ENCODE data around the gene MAP2K5. TPM values are rescaled to one million over a fixed set of nuclear protein-coding genes. Genes with fewer than 3 reads are reported as not detected.

Gene MAP2K5
- total RNA-seq, 2 experiments from 2014 or later, result 22.2 to 27.9 TPM

DNA sequence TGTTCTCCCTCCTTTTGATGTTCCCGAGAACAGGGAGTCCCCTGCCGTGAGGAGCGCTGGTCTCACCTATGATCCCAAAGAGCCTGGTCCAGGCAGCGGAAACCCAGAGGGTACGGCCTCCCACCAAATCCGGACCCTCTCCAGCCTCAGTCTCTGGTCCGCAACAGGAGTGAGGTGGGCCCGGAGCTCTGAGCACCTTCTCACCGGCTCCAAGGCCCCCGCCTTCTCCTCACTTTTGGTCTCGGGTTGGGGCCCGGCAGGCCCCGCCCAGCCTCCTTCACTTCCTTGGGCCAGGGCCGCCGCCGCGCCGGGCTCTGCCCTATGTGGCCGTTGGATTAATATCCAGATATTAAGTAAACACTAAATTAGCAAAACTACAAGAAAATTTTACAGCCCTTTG, 277.1 kb downstream of the MAP2K5 start:
- peaks cover 0 to 53% of the 10 kb centered on the region in 2 experiments for H3K9me3 ChIP-seq (ENCODE audit: control insufficient read depth in 1 of 2, insufficient read depth in 1 of 2, low read length in 2 of 2)
- no peaks in the 10 kb centered on the region for H3K36me3 ChIP-seq (ENCODE audit: insufficient read depth, low read length)
- Mint-ChIP-seq H3K9me3 (no peaks in the 10 kb centered on the region), H3K27me3 (peaks cover 79% of the 10 kb centered on the region), H3K27ac (no peak overlapping the region), H3K36me3 (ENCODE audit: low read depth) (no peaks in the 10 kb centered on the region), H3K4me3 (no peak overlapping the region), H3K4me1 (ENCODE audit: low read depth) (peaks cover 38% of the 10 kb centered on the region)
- TF ChIP-seq, protein P1, sequence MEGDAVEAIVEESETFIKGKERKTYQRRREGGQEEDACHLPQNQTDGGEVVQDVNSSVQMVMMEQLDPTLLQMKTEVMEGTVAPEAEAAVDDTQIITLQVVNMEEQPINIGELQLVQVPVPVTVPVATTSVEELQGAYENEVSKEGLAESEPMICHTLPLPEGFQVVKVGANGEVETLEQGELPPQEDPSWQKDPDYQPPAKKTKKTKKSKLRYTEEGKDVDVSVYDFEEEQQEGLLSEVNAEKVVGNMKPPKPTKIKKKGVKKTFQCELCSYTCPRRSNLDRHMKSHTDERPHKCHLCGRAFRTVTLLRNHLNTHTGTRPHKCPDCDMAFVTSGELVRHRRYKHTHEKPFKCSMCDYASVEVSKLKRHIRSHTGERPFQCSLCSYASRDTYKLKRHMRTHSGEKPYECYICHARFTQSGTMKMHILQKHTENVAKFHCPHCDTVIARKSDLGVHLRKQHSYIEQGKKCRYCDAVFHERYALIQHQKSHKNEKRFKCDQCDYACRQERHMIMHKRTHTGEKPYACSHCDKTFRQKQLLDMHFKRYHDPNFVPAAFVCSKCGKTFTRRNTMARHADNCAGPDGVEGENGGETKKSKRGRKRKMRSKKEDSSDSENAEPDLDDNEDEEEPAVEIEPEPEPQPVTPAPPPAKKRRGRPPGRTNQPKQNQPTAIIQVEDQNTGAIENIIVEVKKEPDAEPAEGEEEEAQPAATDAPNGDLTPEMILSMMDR (IDR thresholded peaks at IDR 0.05), result no peak
- ChIA-PET CTCF (no interaction called here), POLR2A (no interaction called here)
- intact Hi-C loops (cut with DNase I, micrococcal nuclease), result no loop called here
- no peak for ATAC-seq (ENCODE audit: poor library complexity)
- peaks cover 43% of the 10 kb centered on the region for H3K4me1 ChIP-seq (ENCODE audit: insufficient read depth, low read length)
- no peak overlapping the region for H3K4me3 ChIP-seq (ENCODE audit: low read length)
- H3K27ac ChIP-seq (ENCODE audit: low read depth in 1 of 2, low read length in 2 of 2), result no peak overlapping the region
- no peak for DNase-seq
- H3K27me3 ChIP-seq (ENCODE audit: control insufficient read depth in 1 of 2, insufficient read depth in 2 of 2, low read length in 2 of 2), result peaks cover 63 to 66% of the 10 kb centered on the region in 2 experiments

DNA sequence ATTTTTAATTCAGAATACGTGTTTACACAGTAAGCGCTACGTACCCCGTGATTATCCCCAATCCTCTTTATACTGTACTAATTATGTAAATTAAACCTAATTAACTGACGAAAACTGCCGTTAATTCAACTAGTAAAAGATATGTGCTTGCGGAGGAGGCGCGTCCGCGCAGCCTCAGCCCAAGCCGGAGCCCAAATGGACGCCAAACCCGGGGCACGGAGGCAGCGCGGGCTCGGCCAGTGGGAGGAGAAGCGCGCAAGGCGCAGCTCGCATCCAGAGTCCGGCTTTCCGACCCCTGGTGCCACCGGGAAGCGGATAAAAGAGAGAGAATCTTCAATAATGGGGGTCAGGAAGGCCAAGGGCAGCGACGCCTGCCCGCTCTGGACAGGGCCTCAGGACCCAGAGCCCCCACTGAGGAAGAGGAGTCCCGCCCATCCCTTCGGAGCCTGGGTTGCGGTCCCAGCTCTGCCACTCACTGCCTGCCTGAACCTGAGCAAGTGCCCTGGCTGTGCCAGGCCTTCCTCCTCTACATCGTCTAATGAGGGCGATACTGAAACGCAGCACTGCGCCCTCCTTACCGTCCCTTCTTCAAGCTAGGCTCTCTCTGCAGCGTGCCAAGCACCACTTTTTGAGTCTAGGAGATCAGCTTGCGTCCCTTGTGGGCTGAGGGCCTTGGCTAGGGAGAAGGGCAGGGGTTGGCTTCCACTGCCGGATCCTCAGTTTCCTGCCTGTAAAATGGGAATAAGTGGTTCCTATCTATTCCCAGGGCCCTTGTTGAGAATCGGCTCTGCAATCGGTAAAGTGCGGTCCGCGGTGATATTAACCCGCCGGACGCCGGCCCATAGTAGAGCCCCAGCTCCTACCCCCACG, 277.9 kb downstream of the MAP2K5 start:
- H3K27me3 ChIP-seq (ENCODE audit: control insufficient read depth in 1 of 2, insufficient read depth in 2 of 2, low read length in 2 of 2), result peaks cover 68 to 71% of the 10 kb centered on the region in 2 experiments
- intact Hi-C loops (cut with DNase I, micrococcal nuclease), result no loop called here
- no peak overlapping the region for H3K27ac ChIP-seq (ENCODE audit: low read depth in 1 of 2, low read length in 2 of 2)
- no peak for DNase-seq
- no peak for ATAC-seq (ENCODE audit: poor library complexity)
- peaks cover 49% of the 10 kb centered on the region for H3K4me1 ChIP-seq (ENCODE audit: insufficient read depth, low read length)
- Mint-ChIP-seq H3K4me1 (ENCODE audit: low read depth) (peaks cover 44% of the 10 kb centered on the region), H3K27me3 (peaks cover 87% of the 10 kb centered on the region), H3K4me3 (no peak overlapping the region), H3K9me3 (no peaks in the 10 kb centered on the region), H3K36me3 (ENCODE audit: low read depth) (no peaks in the 10 kb centered on the region), H3K27ac (no peak overlapping the region)
- H3K4me3 ChIP-seq (ENCODE audit: low read length), result no peak overlapping the region
- TF ChIP-seq, protein P1 (IDR thresholded peaks at IDR 0.05), result no peak
- ChIA-PET POLR2A (interaction anchor here (0.9 to 1.3 kb wide), 2 partner anchors 20 to 35 kb away, joined by 4 to 6 read pairs; no protein-coding TSS in a partner anchor), CTCF (no interaction called here)
- no peaks in the 10 kb centered on the region for H3K36me3 ChIP-seq (ENCODE audit: insufficient read depth, low read length)
- peaks cover 0 to 51% of the 10 kb centered on the region in 2 experiments for H3K9me3 ChIP-seq (ENCODE audit: control insufficient read depth in 1 of 2, insufficient read depth in 1 of 2, low read length in 2 of 2)

DNA sequence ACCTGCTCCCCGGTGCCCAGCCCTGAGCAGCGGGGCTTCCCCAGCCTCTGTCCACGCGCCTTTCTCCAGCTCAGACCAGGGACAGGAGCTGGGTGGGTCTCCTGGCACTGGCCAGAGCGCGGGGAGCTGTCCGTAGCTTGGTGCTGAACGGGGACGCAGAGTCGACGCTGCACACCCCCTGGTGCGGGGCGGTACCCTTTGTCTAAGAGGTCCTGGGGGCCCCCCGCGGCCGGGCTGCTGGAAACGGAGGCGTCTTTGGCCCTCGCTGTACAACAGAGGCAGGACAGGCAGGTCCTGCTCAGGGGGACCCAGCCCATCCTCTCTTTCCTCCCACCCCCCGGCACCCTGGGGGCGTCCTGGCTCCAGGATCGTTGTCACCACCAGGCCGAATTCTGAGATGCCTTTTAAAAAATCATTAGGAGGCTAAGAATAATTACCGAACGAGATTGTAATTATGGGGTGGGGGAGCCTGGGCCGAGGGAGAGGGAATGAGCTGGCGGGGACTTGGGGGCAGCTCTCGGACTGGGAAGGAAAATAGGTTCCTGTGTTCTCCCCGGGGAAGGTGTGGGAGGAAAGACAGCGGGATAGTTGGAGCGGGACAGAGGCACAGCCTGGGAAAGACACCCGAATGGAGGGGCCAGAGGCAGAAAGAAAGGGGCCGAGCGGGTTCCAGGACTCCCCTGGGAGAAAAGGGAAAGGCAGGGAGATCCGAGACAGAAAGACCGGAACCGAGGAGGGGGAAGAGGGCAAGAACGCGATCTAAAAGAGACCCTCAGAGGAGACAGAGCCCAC, 278.7 kb downstream of the MAP2K5 start:
- H3K9me3 Mint-ChIP-seq, result no peaks in the 10 kb centered on the region

More for the DNA sequence above, 278.7 kb downstream of the MAP2K5 start:
- no peaks in the 10 kb centered on the region for H3K36me3 ChIP-seq (ENCODE audit: insufficient read depth, low read length)
- intact Hi-C loops (cut with DNase I, micrococcal nuclease), result no loop called here
- DNase-seq, result peak in 3 of 14 experiments; percentile 32 to 60 (median 58)
- H3K27me3 ChIP-seq (ENCODE audit: control insufficient read depth in 1 of 2, insufficient read depth in 2 of 2, low read length in 2 of 2), result peaks cover 72 to 79% of the 10 kb centered on the region in 2 experiments
- no peak overlapping the region for H3K27ac ChIP-seq (ENCODE audit: low read depth in 1 of 2, low read length in 2 of 2)
- H3K4me1 ChIP-seq (ENCODE audit: insufficient read depth, low read length), result peaks cover 57% of the 10 kb centered on the region
- Mint-ChIP-seq H3K4me1 (ENCODE audit: low read depth) (peaks cover 52% of the 10 kb centered on the region), H3K36me3 (ENCODE audit: low read depth) (no peaks in the 10 kb centered on the region), H3K27ac (no peak overlapping the region), H3K4me3 (peak overlapping the region; percentile 74), H3K27me3 (peaks cover 94% of the 10 kb centered on the region)
- peaks cover 0 to 55% of the 10 kb centered on the region in 2 experiments for H3K9me3 ChIP-seq (ENCODE audit: control insufficient read depth in 1 of 2, insufficient read depth in 1 of 2, low read length in 2 of 2)
- ChIA-PET POLR2A (interaction anchor here (0.9 to 1.3 kb wide), 2 partner anchors 20 to 36 kb away, joined by 4 to 6 read pairs; no protein-coding TSS in a partner anchor), CTCF (no interaction called here)
- TF ChIP-seq, protein P1 (IDR thresholded peaks at IDR 0.05), result no peak
- ATAC-seq (ENCODE audit: poor library complexity), result peak; percentile 72
- H3K4me3 ChIP-seq (ENCODE audit: low read length), result no peak overlapping the region

All from CD4-positive, alpha-beta T cell (primary cell).